GM18502 (cell line): ENCODE results near the gene RAB5B.
A peak's percentile ranks its signal among the peaks of the same experiment; 100 is the strongest.

Experiments used
- ATAC-seq: cut with Tn5 transposase; IDR thresholded peaks from one replicate; pipeline ENCODE4 v1.9.1; 2021; ENCODE audit warnings: mild to moderate bottlenecking; ENCODE audit not compliant: unreplicated experiment, poor library complexity

The RAB5B gene

DNA sequence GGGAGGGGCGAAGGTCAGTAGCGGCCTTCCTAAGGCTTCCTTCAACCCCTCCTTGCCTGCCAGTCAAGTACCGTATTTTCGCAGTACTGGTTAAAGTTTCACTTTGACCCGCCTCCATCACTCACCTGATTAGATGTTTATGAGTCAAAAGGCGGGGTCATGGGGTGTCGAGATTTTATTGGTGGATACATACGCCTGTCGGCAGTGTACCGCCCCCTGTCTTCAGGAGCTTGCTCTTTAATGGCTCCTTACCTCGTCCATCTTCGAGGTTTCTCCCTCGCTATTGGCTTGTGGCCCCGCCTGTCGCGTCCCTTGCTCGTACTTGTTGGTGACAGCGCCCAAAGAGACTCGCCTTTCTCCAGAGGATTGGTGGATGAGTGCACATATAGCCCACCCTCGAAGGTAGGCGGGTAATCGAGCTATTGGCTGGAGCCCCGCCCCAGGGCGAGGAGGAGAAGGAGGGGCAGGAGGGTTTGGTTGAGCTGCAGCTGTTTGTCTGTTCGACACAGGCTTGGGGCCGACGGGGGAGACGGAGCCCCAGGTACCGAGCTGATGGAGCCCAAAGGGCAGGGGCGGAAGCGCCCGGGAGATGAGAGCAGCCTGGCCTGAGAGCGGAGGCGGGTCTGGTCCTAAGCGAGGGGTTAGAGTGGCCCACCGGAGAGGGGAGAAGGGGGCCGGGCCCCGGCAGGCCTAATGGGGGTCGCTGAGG, at the start of gene RAB5B:
Gene RAB5B, plus strand, starts transcription at position 480 of the 709 bp plus-strand sequence. CDS start 12,883 bp downstream, outside the sequence.
- peak; percentile 92 for ATAC-seq

- ATAC-seq: no peak
Measured at GRCh38 chr12:55925371-55925770, 48.5 kb upstream of the RAB5B start.

DNA sequence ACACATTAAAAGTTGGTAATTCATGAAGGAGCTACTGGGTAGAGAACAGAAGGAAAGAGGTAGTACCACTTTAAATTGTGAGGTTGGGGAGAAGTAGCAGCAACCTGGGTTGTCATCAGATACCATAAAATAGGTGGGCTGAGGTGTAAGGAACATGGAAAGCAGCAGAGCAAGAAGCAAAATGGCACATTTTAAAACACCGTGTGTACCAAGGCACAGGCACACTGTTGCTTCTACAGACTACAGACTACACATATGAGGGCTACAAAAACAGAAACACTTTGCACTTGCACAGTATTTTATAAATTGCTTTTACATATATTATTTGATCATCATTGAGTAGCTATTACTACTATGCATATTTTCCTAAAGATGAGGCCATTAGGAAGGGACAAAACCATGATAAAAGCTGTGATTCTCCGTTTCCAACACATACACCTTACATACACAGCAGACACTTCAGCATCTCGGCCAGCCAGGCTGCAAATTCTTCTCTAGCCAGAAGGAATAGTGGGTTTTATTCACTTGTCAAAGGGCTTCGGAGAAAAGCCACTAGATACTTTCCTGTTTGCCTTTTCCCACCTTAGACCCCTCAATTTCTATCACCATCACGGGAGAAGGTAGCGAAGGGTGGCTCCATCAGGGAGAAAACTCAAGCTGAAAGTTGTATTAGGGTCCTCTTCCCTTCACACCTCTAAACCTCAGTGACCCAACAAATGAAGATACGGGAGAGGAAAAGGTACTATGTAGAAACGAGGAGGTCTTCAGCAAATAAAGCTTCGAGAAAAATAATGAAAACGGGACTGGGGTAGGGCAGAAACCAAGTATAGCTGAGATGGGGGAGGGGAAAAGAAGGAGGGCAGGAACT, 47.8 kb upstream of the RAB5B start:
- ATAC-seq: no peak

DNA sequence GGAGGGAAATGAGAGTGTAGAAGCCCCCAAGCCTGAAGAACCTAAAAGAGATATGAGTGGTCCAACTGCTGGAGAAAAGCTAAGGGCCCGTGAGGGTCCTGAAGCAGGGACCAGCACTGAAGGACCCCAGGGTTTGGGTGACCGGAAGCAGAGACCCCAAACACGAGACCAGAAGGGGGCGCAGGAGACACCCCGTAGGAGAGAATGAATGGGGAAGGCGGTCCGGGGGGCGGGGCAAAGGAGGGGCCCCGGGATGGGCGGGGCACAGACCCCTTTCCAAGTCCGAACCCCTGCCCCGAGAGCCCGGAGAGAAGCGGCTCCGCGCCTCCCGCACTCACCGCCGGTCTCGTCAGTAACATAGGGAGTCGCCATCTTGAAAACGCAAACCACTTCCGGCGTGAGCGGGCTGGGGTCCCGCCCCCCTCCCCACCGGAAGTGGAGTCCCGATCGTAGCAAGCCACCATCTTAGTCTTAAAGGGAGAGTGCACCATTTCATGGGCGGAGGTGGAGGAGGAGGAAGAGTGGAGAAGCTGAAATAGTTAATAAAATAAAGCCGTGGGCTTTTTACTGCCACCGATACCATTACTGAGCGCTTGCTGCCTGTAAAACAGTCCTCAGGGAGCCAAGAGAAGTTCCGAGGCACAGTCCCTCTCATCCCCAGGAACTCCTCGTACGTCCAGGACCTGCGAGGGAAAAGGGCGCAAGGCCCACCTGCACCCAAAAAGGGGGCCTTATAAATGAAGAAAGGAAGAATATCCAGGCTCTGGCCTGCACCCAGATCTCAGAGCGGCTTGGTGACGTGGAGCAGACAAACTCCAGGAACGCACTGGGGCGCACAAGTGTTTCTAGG, 46.9 kb upstream of the RAB5B start:
- ATAC-seq: peak; percentile 54

DNA sequence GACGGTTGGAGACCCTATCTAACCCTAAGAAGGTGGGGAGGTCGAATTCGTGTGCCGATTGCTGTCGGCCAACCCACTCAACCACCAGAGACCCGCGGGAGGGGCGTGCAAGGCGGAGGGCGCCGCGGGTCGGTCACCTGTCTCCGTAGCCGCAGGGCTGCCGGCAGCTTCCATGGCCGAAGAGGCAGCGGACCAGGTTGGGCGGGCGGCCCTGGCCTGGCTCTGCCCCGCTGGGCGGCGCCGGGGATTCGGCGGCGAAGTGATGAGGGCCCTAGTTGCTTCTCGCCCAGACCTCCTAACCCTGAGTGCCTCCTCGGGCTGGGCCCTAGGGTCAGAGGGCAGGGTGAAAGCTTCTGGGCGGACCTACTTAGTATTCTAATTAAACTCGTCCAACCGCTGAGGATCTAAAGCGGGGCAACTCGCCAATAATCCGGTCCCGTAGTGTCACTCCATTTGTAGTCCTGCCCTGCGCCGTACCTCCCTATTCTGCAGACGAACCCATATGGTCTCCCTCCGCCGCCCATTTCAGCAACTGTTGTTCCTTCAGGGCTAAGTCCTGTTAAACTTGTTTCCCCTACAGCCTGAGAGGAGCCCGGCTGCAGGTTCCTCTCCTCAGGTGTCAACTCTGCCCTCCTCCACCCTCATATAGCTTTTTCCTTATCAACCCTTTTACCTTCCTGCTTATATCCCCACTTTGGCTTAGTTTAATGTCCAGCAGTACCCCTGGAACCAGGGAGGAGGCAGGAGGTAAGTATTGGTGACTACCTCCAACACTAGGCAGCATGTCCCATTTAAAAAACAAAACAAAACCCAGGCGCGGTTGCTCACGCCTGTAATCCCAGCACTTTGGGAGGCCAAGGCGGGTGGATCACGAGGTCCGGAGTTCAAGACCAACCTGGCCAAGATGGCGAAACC, 46.0 kb upstream of the RAB5B start, which contains the start of gene PYM1:
Gene PYM1, minus strand, starts transcription at position 307 of the 915 bp plus-strand sequence. Its CDS starts 133 bp downstream, at position 174.
- peak; percentile 35 for ATAC-seq

DNA sequence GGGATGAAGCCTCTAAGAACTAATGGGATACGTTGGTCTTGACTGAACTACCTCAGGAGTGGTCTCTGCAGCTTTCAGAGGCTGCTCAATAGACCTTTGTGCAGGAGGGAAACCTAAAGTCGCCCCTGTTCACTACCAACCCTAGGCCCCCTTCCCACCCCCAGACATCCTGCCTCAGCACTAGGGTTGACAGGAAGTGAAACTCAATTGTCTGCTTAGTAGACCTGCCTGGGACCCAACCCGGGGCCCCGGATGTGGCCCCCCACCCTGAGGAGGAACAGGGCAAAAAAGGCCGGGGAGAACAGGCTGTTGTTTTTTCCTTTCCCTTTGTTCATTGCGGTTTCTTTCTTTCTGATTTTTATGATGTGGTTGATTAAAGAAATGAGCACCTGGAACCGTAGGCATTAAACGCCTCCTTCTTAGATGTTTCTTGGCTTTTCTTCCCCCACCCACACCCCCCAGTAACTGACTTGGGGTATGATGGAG, 44.5 kb upstream of the RAB5B start:
- ATAC-seq: peak; percentile 45

- no peak for ATAC-seq
Measured at GRCh38 chr12:55930771-55931316, 43.0 kb upstream of the RAB5B start, which contains the start of gene DGKA. Gene DGKA, plus strand, starts transcription at chr12:55931162. Its CDS starts 5,342 bp downstream, at chr12:55936504.

- no peak for ATAC-seq
Measured at GRCh38 chr12:55931317-55931779, 42.5 kb upstream of the RAB5B start.

GRCh38 chr12:55931780-55932550, 41.9 kb upstream of the RAB5B start:
- ATAC-seq: no peak

DNA sequence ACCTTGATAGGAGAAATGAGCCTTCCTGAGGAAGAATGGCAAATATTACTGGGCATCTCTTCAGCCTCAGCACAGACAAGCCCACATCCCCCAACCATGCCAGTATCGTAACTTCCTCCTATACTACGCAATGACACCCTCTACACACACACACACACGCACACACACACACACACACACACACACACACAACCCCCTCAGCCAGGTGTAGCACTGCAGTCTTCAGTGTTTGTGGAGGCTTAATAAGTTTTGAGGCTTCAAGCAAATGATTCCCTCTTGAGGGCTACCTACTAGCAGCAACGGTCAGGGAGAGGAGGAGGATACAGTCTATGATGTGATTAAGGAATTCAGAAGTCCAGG, 41.3 kb upstream of the RAB5B start:
- ATAC-seq: no peak

DNA sequence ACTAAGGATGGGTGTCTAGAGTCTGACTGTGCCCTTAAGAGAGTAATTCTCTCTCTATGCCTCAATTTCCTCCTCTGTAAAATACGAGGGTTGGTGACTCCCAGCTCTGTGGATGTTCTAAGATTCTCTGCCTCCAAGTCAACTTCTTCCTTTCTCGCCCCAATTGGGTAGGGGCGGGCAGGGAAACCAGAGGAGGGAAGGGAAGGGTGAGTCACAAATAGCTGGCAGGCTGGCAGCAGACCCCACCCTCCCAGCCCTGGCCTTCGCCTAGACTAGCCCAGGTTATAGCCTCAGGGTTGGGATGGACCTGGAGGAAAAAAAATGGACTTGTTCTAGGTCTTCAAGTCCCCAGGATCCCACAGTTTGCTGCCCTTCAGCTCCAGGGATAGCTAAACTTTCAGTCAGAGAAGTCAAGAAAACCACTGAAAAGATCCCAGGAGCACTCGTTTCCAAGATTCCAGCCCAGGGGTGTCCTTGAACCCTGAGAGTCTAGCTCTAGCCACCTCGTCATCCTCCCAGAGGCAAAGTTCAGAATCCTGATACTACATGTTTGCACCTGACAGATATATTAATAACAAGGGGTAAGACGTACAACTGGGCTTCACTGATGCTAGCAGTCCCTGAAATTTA, 40.6 kb upstream of the RAB5B start:
- ATAC-seq: no peak

DNA sequence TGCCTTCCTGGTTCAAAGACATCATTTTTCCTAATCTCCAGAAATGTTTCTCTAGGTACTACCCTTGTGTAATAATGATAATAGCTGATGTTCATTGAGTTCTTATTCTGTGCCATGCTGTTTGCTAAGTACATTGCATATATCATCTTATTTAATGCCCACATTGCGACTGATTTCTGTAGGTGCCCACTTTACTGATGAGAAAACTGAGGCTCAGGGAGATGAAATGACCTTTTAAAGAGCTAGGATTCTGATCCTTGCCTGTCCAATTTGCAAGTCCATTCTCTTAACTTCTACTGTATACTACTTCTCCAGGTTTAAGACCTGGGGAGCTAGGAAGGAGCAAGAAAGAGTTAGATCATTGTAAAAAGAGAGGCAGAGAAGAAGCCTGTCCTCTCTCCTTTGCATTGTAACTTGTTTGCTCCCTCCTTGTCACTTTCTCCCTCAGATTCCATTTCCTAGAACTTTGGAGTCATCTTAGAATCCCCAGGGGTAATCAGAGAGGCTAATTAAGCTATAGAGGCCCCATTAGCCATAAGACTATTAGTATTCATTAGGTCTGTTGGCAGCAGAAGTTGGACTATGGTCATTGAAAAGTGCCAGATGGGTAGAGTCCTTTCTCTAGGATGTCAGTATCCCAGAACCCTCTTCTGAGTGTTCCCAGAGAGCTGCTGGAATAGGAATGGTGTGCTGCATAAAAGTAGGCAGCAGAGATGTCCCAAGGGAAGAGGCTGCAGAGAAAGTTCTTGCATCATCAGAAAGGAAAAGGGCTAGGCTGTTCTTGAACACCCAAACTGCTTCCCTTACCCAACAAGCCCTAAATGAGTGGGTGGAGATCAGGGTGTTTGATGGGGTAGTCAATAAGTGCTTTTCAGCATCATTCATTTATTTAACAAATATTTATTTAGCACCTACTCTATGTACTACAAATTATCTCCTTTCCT, 39.8 kb upstream of the RAB5B start:
- no peak for ATAC-seq

GRCh38 chr12:55934773-55935172, 39.1 kb upstream of the RAB5B start:
- ATAC-seq: no peak

GRCh38 chr12:55935738-55936151, 38.1 kb upstream of the RAB5B start:
- ATAC-seq: no peak

DNA sequence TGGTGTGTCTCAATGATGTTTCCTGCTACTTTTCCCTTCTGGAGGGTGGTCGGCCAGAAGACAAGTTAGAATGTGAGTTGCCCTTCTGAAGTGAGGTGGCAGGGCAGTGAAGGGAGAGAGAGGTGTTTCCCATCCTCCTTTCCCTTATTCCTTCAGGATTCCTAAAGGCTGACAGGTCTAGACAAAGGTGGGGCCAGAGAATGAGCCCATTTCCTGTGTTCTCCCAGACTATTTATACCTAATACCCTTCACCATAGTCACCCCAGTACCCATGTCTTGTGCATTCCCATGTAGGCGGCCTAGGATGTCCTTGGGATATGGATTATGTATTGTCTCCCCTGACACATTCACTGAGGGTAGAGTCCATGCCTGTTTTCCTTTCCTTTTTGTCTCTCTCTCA, 35.9 kb upstream of the RAB5B start:
- ATAC-seq: no peak

DNA sequence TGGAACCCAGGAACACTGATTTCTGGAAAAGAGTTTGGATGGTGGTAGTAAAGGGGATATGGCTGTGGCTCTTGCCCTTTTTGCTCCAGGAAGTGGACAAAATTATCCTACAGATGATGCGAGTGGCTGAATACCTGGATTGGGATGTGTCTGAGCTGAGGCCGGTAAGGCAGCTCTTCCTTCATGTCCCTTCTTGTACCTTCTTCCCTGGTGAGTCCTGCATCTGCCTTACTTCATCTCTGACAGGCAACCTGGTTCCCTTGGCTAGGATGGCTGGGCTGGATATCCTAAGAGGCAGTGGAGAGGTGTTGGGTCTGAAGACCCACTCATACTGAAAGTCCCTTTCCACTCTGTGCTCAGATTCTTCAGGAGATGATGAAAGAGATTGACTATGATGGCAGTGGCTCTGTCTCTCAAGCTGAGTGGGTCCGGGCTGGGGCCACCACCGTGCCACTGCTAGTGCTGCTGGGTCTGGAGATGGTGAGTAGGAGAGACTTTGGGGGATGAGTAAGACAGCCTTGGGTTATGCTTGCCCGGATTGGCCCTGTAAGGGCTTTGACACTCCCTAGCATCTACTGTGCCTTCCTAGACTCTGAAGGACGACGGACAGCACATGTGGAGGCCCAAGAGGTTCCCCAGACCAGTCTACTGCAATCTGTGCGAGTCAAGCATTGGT, 34.9 kb upstream of the RAB5B start:
- no peak for ATAC-seq
